Neural cell (in vitro differentiated cells): ENCODE results near the gene RPS5. TPM values are rescaled to one million over a fixed set of nuclear protein-coding genes. Genes with fewer than 3 reads are reported as not detected.

Experiments used
- H2AFZ ChIP-seq: fragments of 200-600, 300-800 bp; sonication (generic), shearing (Covaris generic); 2 replicates; pipeline ENCODE4 v1.6.0; 2014; ENCODE audit warnings: low read depth, mild to moderate bottlenecking, antibody characterized with exemption, low read length, moderate library complexity
- H3F3A ChIP-seq: fragments of 200-600 bp; shearing (Covaris generic); 2 replicates; pipeline ENCODE4 v1.6.1; 2016; ENCODE audit warnings: mild to moderate bottlenecking, moderate library complexity, mixed read lengths, antibody characterized with exemption, low read length; ENCODE audit not compliant: insufficient read depth, poor library complexity, severe bottlenecking
- H3K27ac ChIP-seq: fragments of 200-600, 300-800 bp; sonication (generic), shearing (Covaris generic); 2 replicates; pipeline ENCODE4 v1.5.1; 2014; ENCODE audit warnings: mild to moderate bottlenecking, low read length, moderate library complexity
- H3K27me3 ChIP-seq: fragments of 300-800, 200-600 bp; sonication (generic), shearing (Covaris generic); 2 replicates; pipeline ENCODE4 v1.6.0; 2014; ENCODE audit warnings: mild to moderate bottlenecking, low read depth, low read length, moderate library complexity; ENCODE audit not compliant: insufficient read depth
- H3K36me3 ChIP-seq: fragments of 300-800, 200-600 bp; sonication (generic), shearing (Covaris generic); 2 replicates; pipeline ENCODE4 v1.5.1; 2014; ENCODE audit warnings: mild to moderate bottlenecking, antibody characterized with exemption, low read length, moderate library complexity; ENCODE audit not compliant: insufficient read depth
- H3K4me2 ChIP-seq: fragments of 300-800, 200-600 bp; sonication (generic), shearing (Covaris generic); 2 replicates; pipeline ENCODE4 v1.6.0; 2014; ENCODE audit warnings: mild to moderate bottlenecking, low read length
- H3K4me3 ChIP-seq: fragments of 300-800, 200-600 bp; sonication (generic), shearing (Covaris generic); 2 replicates; pipeline ENCODE4 v1.5.1; 2014; ENCODE audit warnings: mild to moderate bottlenecking, low read length, moderate library complexity
- H3K79me2 ChIP-seq: fragments of 200-600 bp; shearing (Covaris generic); replicated peaks from 2 replicates; pipeline ENCODE4 v1.6.0; 2014; ENCODE audit warnings: mild to moderate bottlenecking, low read length, moderate library complexity; ENCODE audit not compliant: insufficient read depth
- H3K9ac ChIP-seq: fragments of 300-800, 200-600 bp; sonication (generic), shearing (Covaris generic); 2 replicates; pipeline ENCODE4 v1.6.1; 2016; ENCODE audit warnings: mild to moderate bottlenecking, low read length, mixed read lengths
- H3K9me2 ChIP-seq: fragments of 200-600 bp; shearing (Covaris generic); 2 replicates; pipeline ENCODE4 v1.6.1; 2016; ENCODE audit warnings: mild to moderate bottlenecking, low read length, mixed read lengths; ENCODE audit not compliant: insufficient read depth
- H3K9me3 ChIP-seq: fragments of 200-600, 300-800 bp; sonication (generic), shearing (Covaris generic); 2 replicates; pipeline ENCODE4 v1.6.1; 2016; ENCODE audit warnings: mild to moderate bottlenecking, mixed run types, low read length, moderate library complexity, mixed read lengths
- H4K20me1 ChIP-seq: fragments of 200-600 bp; shearing (Covaris generic); 2 replicates; pipeline ENCODE4 v1.6.1; 2016; ENCODE audit warnings: mild to moderate bottlenecking, mixed run types; ENCODE audit not compliant: insufficient read depth
- EP300 ChIP-seq: fragments of 450-650 bp; conservative IDR thresholded peaks from 2 replicates; pipeline ENCODE4 v1.6.1; 2014; ENCODE audit warnings: antibody characterized with exemption, mild to moderate bottlenecking, moderate library complexity; ENCODE audit not compliant: poor library complexity, severe bottlenecking
- EZH2 ChIP-seq: fragments of 200-600, 300-800 bp; shearing (Covaris generic), sonication (generic); IDR thresholded peaks from 2 replicates; pipeline ENCODE4 v1.6.1; 2014; ENCODE audit warnings: antibody characterized with exemption, low read length, borderline replicate concordance, mild to moderate bottlenecking; ENCODE audit not compliant: insufficient read depth, poor library complexity, severe bottlenecking
- MXI1 ChIP-seq: fragments of 450-650 bp; conservative IDR thresholded peaks from 2 replicates; pipeline ENCODE4 v1.6.1; 2014; ENCODE audit warnings: antibody characterized with exemption, mild to moderate bottlenecking; ENCODE audit not compliant: poor library complexity, severe bottlenecking
- POLR2AphosphoS5 ChIP-seq: IDR thresholded peaks from 2 replicates; pipeline ENCODE4 v1.6.1; 2012
- RAD21 ChIP-seq: fragments of 450-650 bp; conservative IDR thresholded peaks from 2 replicates; pipeline ENCODE4 v1.6.1; 2014; ENCODE audit warnings: antibody characterized with exemption, mild to moderate bottlenecking, moderate library complexity
- SMC3 ChIP-seq: fragments of 450-650 bp; conservative IDR thresholded peaks from 2 replicates; pipeline ENCODE4 v1.6.1; 2014; ENCODE audit warnings: antibody characterized with exemption, mild to moderate bottlenecking, moderate library complexity; ENCODE audit not compliant: poor library complexity
- TAF1 ChIP-seq: IDR thresholded peaks from 2 replicates; pipeline ENCODE4 v1.6.1; 2012; ENCODE audit warnings: low read depth
- polyA plus RNA-seq: library from polyadenylated mRNA; depleted of rRNA; stranded (reverse); fragments of >200 nt; gene quantifications from 2 replicates; pipeline ENCODE4 v1.2.3, GENCODE V29; 2014
- TF ChIP-seq, protein P1 (sequence below): IDR thresholded peaks from 2 replicates; pipeline ENCODE4 v1.6.1; 2012; ENCODE audit warnings: borderline replicate concordance
- TF ChIP-seq, protein P2 (sequence below): fragments of 450-650 bp; IDR thresholded peaks from 2 replicates; pipeline ENCODE4 v1.5.1; 2014; ENCODE audit warnings: antibody characterized with exemption, mild to moderate bottlenecking, moderate library complexity; ENCODE audit not compliant: poor library complexity, severe bottlenecking

The RPS5 gene
- polyA plus RNA-seq, 1 donor from 2014 or later = 1,514 TPM

DNA sequence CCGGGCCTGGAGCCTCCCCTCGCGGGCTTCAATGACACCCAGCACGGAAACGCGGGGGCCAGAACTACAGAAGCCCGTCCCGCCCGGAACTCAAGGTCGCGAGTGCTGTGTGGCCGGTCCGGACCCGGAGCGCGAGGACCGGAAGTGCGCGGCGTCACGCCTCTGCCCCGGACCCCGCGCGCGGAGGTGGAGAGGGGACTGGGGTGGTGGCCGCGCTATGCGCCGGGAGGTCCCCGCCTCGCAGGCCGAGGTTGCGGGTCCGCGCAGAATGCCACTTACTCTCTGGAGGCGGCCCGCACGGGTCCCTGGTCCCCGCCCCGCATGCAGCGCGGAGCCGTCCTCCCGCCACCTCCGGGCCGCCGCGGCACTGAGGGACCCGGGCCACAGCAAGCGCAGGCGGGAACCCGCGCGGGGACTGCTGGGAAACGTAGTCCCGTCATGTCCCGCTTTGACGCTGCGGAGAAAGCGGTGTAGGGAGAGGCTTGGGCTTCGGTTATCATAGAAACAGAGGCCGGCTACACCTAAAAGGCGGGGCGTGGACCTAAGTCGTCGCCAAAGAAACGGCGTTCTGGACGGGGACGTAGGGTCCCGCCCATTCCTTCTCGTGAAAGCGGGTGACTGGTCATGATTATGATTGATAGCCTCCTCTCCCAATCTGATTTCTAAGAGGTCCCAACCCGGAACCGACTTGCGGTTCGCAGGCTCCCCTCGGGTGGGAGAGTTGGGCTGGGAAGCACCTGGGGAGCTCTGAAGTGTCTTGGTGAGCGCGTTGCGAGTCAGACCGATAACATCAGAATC, 6.2 kb upstream of the RPS5 start, which contains the start of gene ZNF837:
ZNF837 (minus strand) TSS at position 369 of the 798 bp plus-strand sequence. CDS start 11,698 bp downstream, outside the sequence.
- peak within 1 kb of the TSS; percentile 78 for H3K4me3 ChIP-seq
- TF ChIP-seq TAF1 (no peak), EZH2 (no peak), EP300 (peak; percentile 73), POLR2AphosphoS5 (peak; percentile 88), RAD21 (peak; percentile 34), SMC3 (peak; percentile 58), MXI1 (peak; percentile 95)
- TF ChIP-seq, protein P1, sequence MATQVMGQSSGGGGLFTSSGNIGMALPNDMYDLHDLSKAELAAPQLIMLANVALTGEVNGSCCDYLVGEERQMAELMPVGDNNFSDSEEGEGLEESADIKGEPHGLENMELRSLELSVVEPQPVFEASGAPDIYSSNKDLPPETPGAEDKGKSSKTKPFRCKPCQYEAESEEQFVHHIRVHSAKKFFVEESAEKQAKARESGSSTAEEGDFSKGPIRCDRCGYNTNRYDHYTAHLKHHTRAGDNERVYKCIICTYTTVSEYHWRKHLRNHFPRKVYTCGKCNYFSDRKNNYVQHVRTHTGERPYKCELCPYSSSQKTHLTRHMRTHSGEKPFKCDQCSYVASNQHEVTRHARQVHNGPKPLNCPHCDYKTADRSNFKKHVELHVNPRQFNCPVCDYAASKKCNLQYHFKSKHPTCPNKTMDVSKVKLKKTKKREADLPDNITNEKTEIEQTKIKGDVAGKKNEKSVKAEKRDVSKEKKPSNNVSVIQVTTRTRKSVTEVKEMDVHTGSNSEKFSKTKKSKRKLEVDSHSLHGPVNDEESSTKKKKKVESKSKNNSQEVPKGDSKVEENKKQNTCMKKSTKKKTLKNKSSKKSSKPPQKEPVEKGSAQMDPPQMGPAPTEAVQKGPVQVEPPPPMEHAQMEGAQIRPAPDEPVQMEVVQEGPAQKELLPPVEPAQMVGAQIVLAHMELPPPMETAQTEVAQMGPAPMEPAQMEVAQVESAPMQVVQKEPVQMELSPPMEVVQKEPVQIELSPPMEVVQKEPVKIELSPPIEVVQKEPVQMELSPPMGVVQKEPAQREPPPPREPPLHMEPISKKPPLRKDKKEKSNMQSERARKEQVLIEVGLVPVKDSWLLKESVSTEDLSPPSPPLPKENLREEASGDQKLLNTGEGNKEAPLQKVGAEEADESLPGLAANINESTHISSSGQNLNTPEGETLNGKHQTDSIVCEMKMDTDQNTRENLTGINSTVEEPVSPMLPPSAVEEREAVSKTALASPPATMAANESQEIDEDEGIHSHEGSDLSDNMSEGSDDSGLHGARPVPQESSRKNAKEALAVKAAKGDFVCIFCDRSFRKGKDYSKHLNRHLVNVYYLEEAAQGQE = peak; percentile 62
- TF ChIP-seq, protein P2, sequence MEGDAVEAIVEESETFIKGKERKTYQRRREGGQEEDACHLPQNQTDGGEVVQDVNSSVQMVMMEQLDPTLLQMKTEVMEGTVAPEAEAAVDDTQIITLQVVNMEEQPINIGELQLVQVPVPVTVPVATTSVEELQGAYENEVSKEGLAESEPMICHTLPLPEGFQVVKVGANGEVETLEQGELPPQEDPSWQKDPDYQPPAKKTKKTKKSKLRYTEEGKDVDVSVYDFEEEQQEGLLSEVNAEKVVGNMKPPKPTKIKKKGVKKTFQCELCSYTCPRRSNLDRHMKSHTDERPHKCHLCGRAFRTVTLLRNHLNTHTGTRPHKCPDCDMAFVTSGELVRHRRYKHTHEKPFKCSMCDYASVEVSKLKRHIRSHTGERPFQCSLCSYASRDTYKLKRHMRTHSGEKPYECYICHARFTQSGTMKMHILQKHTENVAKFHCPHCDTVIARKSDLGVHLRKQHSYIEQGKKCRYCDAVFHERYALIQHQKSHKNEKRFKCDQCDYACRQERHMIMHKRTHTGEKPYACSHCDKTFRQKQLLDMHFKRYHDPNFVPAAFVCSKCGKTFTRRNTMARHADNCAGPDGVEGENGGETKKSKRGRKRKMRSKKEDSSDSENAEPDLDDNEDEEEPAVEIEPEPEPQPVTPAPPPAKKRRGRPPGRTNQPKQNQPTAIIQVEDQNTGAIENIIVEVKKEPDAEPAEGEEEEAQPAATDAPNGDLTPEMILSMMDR = peak; percentile 30
- H3K27ac ChIP-seq = peak within 1 kb of the TSS; percentile 93
- H3K9ac ChIP-seq = peak within 1 kb of the TSS; percentile 89
- peaks cover under 1% of the 10 kb centered on the region for H3F3A ChIP-seq
- peak within 1 kb of the TSS; percentile 95 for H3K4me2 ChIP-seq
- H3K9me3 ChIP-seq = no peaks in the 10 kb centered on the region
- no peaks in the 10 kb centered on the region for H3K27me3 ChIP-seq
- H2AFZ ChIP-seq = peak within 1 kb of the TSS; percentile 85
- no peaks in the 10 kb centered on the region for H3K9me2 ChIP-seq
- no peaks in the 10 kb centered on the region for H3K36me3 ChIP-seq
- H4K20me1 ChIP-seq = no peaks in the 10 kb centered on the region
- H3K79me2 ChIP-seq = no peaks in the 10 kb centered on the region

DNA sequence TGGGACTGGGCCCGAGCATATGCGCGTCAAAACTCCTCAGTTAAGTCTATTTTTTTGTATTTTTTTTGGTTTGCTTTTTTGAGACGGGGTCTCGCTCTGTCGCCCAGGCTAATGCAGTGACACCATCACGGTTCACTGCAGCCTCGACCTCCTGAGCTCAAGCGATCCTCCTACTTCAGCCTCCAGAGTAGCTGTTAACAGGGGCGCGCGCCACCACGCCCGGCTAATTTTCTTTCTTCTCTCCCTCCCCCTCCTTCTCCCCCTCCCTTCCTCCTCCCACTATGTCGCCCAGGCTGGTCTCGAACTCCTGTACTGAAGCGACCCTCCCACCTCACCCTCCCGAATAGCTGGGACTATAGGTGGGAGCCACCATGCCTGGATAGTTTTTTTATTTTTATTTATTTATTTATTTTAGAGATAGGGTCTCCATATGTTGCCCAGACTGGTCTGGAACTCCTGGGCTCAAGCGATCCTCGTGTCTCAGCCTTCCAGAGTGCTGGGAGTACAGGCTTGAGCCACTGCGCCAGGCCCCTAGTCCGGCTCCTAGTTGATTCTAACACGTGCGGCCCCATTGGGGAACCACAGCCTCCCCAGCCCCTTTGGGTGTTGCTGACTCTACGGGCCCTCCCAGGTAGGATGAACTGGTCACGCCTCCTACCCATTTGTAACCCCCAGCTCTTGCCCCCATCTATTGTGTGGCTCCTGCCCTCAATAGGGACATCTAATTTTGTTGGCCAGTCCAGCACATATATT, 5.4 kb upstream of the RPS5 start:
- Histone ChIP-seq H3K9ac (peak overlapping the region; percentile 89), H3K4me3 (peak overlapping the region; percentile 78), H2AFZ (no peak overlapping the region)

More for the DNA sequence above, 5.4 kb upstream of the RPS5 start:
- peak overlapping the region; percentile 93 for H3K27ac ChIP-seq
- no peaks in the 10 kb centered on the region for H3K9me2 ChIP-seq
- no peaks in the 10 kb centered on the region for H3K36me3 ChIP-seq
- no peaks in the 10 kb centered on the region for H3K79me2 ChIP-seq
- no peaks in the 10 kb centered on the region for H4K20me1 ChIP-seq
- peaks cover 4% of the 10 kb centered on the region for H3F3A ChIP-seq
- H3K9me3 ChIP-seq = no peaks in the 10 kb centered on the region
- no peaks in the 10 kb centered on the region for H3K27me3 ChIP-seq
- peak overlapping the region; percentile 16 for H3K4me2 ChIP-seq
- TF ChIP-seq, protein P1 = no peak
- TF ChIP-seq TAF1 = no peak
- no peak for TF ChIP-seq MXI1
- TF ChIP-seq EP300 = no peak
- TF ChIP-seq EZH2 = no peak
- no peak for TF ChIP-seq SMC3
- TF ChIP-seq, protein P2 = no peak
